Natural killer cell treated with Interleukin-12 subunit alpha and Interleukin-12 subunit beta and Interleukin-15 and Interleukin-18, amount 100 ng/mL, for 72 hours (primary cell): Measurements from ENCODE around the gene CCER1. TPM values are rescaled to one million over a fixed set of nuclear protein-coding genes. Genes with fewer than 3 reads are reported as not detected.

ENCODE experiments used
- total RNA-seq, 2 donors: library from RNA; stranded (reverse); gene quantifications; one replicate each; pipeline ENCODE4 v1.2.3, GENCODE V29; 2022

Gene CCER1
- total RNA-seq, 2 donors from 2014 or later = not detected

Other genes with a start within 250 kb of the CCER1 start
- not detected for gene EPYC, start 49.8 kb upstream of the CCER1 start, total RNA-seq
- not detected for gene KERA, start 102.8 kb upstream of the CCER1 start, total RNA-seq
- gene LUM, start 156.3 kb upstream of the CCER1 start, total RNA-seq = not detected
- gene DCN, start 227.6 kb upstream of the CCER1 start, total RNA-seq = not detected